Measurements from ENCODE around the gene TMIGD3.

TMIGD3 gene

DNA sequence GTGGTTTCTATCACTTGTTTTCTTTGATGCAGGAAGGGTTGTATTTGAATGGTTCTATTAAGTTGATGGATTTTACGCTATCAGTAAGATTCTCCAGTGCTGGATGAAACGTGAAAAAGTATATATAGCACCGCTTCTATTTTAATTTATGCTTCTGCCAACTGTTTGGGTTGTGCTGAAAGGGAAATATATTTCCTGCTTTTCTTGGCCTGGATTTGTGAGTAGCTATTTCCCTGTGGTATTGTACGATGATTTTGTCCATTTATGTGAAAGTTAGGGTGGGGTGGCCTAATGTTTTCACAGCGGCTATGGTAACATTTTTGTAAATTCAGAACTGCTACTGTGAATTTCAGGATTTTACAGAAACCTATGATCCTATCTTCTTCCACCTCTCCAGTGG is 29.3 kb downstream of the TMIGD3 start:
- no peak for DNase-seq

GRCh38 chr1:111471538-111471937 is 31.9 kb downstream of the TMIGD3 start:
- DNase-seq = no peak

DNA sequence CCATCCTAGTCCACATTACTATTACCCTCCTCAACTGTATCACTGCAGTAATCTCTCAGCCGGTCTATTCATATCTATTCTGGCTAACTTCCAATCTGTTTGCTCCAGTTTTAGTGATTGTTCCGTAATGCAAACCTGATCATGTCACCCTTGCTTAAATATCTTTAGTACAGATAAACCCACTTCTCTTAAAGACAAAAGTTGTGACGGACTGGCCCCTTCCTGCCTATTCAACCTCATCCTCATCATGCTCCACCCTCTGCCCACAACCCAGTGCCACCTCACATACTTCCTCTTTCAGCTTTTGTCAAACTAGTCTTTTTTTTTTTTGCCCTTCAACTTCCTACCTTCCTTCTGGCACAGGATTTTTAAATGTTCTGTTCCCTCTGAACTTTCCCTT is 32.4 kb downstream of the TMIGD3 start:
- DNase-seq = peak; percentile 66

DNA sequence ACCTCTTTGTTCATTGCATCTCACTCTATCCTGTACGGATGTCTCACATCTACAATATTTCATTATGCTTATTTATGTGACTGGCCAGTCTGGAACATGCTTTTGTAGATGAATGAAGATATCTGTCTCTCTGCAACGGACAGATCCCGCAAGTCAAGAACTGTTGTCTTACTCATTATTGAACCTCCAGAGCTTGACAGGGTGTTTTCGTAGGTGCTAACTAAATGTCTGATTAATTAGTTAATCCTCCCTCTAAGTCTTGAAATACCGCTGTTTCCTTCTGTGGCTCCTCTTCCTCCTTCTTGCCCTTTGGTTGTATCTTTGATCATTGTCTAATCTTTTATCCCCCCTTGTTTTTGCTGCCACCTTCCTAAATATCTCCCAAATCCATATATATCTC is 32.8 kb downstream of the TMIGD3 start:
- DNase-seq = no peak

GRCh38 chr1:111469539-111469938 is 33.9 kb downstream of the TMIGD3 start:
- no peak for DNase-seq

GRCh38 chr1:111468717-111469100 is 34.7 kb downstream of the TMIGD3 start:
- no peak for DNase-seq

GRCh38 chr1:111467865-111468716 is 35.3 kb downstream of the TMIGD3 start:
- DNase-seq = no peak

GRCh38 chr1:111466480-111466879 is 37.0 kb downstream of the TMIGD3 start:
- no peak for DNase-seq

- DNase-seq = no peak
Observed at GRCh38 chr1:111465754-111466153, 37.7 kb downstream of the TMIGD3 start.

- DNase-seq = no peak
Observed at GRCh38 chr1:111463029-111463683, 40.3 kb downstream of the TMIGD3 start.

DNA sequence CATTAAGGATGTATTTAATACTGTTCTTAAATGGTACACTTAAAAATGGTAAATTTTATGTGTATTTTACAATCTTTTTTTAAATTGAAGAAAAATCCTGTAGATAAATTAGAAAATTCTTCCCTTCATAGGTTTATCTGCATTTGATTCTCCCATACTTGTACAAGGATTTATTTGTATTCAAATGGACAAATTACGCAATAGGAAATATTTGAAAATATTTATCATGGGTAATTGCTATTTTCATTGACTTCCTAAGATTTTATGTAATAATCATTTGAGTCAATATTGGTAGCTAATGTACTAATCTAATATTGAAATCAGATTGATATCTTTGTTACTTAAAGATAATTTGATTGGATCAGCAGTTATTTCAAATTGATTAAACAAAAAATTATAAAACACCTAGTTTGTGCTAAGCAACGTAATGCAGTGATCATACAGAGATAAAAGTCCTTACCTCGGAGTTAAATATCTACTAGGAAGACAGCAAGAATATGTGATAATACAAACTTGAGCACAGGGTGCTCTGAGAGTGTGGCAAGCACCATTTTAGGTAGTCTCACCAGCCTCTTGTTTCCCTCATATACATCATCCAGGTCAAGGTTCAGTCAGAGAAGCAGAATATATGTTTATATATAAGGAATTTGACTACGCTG is 40.9 kb downstream of the TMIGD3 start:
- no peak for DNase-seq

GRCh38 chr1:111461765-111462164 is 41.7 kb downstream of the TMIGD3 start:
- DNase-seq = no peak

GRCh38 chr1:111455642-111456031 is 47.8 kb downstream of the TMIGD3 start:
- no peak for DNase-seq

DNA sequence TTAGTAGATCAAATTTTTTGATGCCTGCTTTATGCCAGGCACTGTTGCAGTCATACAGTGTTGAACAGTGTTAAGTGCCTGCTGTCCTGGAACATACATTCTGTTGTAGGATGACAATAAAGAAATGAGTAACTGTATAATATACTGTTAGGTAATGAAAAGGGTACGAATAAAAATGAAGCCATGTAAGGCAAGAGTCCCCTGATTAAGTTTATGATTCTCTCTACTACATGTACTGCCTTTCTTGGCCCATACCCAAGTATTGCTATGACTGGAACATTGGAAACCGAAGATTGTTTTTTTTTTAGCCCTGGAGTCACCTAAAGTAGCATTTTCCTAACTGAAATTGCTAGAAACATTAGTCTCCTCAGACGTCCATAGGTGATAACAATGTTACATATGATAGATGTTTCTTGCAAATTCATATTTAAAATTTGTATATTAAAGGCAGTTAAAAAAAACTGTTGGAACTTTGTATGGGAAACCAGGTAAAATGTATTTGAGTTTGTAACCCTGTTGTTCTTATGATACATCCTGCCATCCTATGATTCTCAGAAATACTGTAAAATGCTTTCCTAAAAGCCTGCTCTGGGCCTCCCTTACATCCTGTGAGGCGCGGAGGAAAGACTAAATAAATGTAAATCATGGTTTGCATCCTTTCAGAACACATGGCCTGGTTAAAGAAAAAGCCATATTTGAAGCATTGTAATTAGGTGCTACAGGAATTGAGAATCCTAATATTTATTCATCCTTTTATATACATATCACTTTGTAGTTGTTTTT is 48.4 kb downstream of the TMIGD3 start:
- peak; percentile 42 for DNase-seq

DNA sequence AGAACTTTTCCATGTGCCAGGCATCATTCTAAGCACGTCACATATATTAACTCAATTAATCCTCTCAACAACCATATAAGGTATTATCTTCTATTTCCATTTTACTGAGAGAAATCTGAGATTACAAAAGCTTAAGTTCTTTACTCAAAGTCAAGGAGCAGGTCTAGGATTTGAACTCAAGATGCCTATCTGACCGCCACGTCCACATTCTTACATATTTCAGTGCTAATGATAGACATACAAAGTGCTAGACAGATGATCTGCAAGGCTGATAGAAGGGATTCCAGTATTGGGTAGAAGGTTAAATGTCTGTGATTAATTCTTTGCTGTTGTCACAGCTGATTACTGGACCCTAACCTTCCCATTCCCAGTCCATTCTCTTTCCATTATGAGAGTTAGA is 49.7 kb downstream of the TMIGD3 start:
- DNase-seq = no peak

DNA sequence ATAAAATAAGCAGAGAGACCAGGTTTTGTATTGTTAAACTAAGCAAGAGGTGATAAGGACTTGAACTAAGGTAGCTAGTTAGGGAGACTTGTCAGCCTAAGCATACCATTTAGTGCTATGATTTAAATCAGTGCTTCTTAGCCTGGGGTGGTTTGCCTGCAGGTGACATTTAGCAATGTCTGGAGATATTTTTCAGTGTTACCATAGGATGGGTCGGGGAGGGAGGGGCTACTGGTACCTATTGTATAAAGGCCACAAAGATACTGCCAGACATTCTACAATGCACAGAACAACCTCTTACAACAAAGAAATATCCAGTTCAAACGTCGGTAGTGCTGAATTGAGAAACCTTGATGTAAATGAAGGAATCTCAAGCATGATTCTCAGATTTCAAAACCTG is 50.9 kb downstream of the TMIGD3 start:
- DNase-seq = no peak

GRCh38 chr1:111450185-111450584 is 53.2 kb downstream of the TMIGD3 start:
- no peak for DNase-seq

GRCh38 chr1:111449703-111450017 is 53.8 kb downstream of the TMIGD3 start:
- no peak for DNase-seq

DNA sequence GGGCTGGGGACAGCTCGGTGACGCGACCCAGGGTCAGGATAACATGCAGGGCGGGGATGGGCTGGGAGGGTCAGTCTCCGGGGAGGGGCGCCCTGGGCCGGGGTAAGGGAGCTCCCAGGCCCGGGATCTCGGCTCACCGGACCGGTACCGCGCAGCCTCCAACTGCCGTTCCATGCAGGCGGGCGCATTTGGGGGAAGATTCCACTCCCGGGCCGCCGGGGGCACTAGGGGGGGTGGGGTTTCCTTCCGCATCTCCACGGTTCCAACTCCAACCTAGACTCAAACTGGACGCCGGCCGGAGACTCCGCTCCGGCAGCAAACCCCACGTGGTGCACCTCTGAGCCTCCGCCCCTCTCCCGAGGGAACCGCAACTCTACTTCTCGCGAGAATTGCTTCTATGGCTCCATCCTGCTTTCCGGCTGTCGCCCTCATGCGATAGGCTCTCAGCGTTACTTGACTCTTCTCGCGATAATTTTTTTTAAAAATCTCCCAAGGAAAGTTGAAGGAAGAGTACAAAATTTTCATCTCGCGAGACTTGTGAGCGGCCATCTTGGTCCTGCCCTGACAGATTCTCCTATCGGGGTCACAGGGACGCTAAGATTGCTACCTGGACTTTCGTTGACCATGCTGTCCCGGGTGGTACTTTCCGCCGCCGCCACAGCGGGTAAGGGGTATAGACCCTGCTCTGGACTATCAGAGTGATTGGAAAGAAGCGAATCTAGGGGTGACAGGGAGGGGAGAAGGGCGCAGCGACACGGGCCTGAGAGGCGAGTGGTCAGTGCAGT is 54.3 kb downstream of the TMIGD3 start, which contains the start of the genes ATP5PB and WDR77:
ATP5PB (plus strand) TSS at position 547 of the 785 bp plus-strand sequence; CDS start at position 625, 78 bp downstream.
WDR77 (minus strand) TSS at position 339 of the 785 bp plus-strand sequence; CDS start at position 252, 87 bp downstream.
- DNase-seq = peak; percentile 91

GRCh38 chr1:111448482-111448917 is 54.9 kb downstream of the TMIGD3 start:
- DNase-seq = peak; percentile 34

DNA sequence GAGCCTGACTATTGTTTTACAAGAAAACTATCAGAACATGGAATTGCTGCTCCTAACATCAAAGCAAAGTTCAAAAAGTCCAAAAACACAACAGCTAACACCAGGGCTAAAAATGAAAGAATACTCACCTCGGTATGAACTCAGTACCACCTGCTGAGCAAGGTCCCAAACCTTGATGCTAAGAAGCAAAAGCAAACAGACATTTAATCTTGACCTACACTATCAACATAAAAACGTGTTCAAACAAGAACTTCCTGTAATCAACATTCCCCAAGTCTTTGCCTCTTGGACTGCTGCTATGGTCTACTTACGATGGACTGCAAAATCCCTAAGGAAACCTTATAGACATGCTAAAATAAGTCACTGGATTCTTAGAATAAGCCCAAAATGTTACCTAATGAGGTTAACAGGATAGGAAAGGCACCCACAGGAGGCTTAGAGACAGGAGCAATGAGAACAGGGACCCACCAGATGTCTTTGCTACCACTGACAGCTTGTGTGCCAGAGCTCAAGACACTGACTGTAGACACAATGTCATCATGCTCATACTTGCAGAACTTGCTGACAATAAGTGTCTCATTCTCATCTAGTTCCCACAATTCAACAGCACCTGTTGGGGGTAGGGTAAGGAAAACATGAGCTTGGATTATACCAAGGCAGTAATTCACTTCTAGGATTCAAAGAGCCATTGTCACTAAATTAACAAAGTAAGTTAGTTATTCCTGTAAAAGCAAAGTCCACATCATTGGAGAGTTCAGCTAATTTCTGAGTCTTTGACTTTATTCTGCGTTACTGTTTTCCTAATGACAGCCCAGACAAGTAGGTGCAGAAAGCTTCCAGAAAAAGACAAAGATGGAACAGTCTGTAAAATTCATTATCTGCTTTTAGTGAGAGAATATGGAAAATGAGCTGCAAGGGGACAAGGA is 56.2 kb downstream of the TMIGD3 start:
- no peak for DNase-seq

All from stimulated activated CD4-positive, alpha-beta T cell treated with anti-CD3 and anti-CD28 coated beads, Interleukin-4, amount 100 ng/mL, for 24 hours (primary cell).